Right renal cortex interstitium (tissue), 3 donors: ENCODE data around the gene OR10J5. TPM values are rescaled to one million over a fixed set of nuclear protein-coding genes. Genes with fewer than 3 reads are reported as not detected.

Experiments
- DNase-seq, 3 donors: peaks; one replicate each; pipeline ENCODE4 v3.0.0-alpha.2; 2013; ENCODE audit warnings: low read depth in 3 of 3, low spot score in 2 of 3
- polyA plus RNA-seq, 3 donors: library from polyadenylated mRNA; unstranded; fragments of 120-200 nt; gene quantifications; one replicate each; pipeline ENCODE4 v1.2.1, GENCODE V29; 2013; ENCODE audit not compliant: insufficient read length in 3 of 3

Gene OR10J5
- polyA plus RNA-seq, 3 donors = not detected

- DNase-seq = no peak
Measured at GRCh38 chr1:159492575-159493323, 43.1 kb downstream of the OR10J5 start.

Other genes with a start within 250 kb of the OR10J5 start
- gene FCER1A, start 233.7 kb downstream of the OR10J5 start, polyA plus RNA-seq = 1 to 10 TPM in 1 of 3 donors, under 1 TPM in 2; 0.18 to 1.3 (median 0.44) TPM
- gene OR10J4, start 103.8 kb downstream of the OR10J5 start, polyA plus RNA-seq = not detected
- under 1 TPM in 1 of 3 donors, not detected in 2; 0.07 TPM for gene OR10J1, start 96.3 kb downstream of the OR10J5 start, polyA plus RNA-seq
- gene APCS, start 51.8 kb upstream of the OR10J5 start, polyA plus RNA-seq = not detected
- gene CRP, start 178.6 kb upstream of the OR10J5 start, polyA plus RNA-seq = not detected
- gene DUSP23, start 245.0 kb upstream of the OR10J5 start, polyA plus RNA-seq = 10 to 100 TPM; 22.8 to 29.0 (median 23.6) TPM